Neural crest cell (in vitro differentiated cells): ENCODE results near the gene CYP2S1. TPM values are rescaled to one million over a fixed set of nuclear protein-coding genes. Genes with fewer than 3 reads are reported as not detected.
A peak's percentile ranks its signal among the peaks of the same experiment; 100 is the strongest.
"Not testable (repeated sequence)": the region's sequence is repeated elsewhere in the genome, so short reads cannot be mapped to it uniquely, and the experiment has no call there.

Experiments used
- DNase-seq: peaks from one replicate; pipeline ENCODE4 v3.0.0; 2021; ENCODE audit warnings: low read depth, mixed read lengths, low spot score
- H3K27ac Mint-ChIP-seq: one replicate; pipeline ENCODE4 v1.8.0; 2021; ENCODE audit warnings: mild to moderate bottlenecking, mixed read lengths; ENCODE audit not compliant: unreplicated experiment
- H3K27me3 Mint-ChIP-seq: 2 replicates; pipeline ENCODE4 v1.8.0; 2021; ENCODE audit warnings: low read depth, mild to moderate bottlenecking, mixed read lengths
- H3K36me3 Mint-ChIP-seq: 2 replicates; pipeline ENCODE4 v1.8.0; 2021; ENCODE audit warnings: low read depth, mild to moderate bottlenecking, mixed read lengths
- H3K4me1 Mint-ChIP-seq: 2 replicates; pipeline ENCODE4 v1.8.0; 2021; ENCODE audit warnings: mixed read lengths
- H3K4me3 Mint-ChIP-seq: one replicate; pipeline ENCODE4 v1.8.0; 2021; ENCODE audit warnings: mild to moderate bottlenecking, mixed read lengths
- H3K9me3 Mint-ChIP-seq: 2 replicates; pipeline ENCODE4 v1.8.0; 2021; ENCODE audit warnings: mixed read lengths
- CTCF ChIP-seq: fragments of 200-600 bp; sonication (generic); conservative IDR thresholded peaks from 2 replicates; pipeline ENCODE4 v1.5.0; 2021; ENCODE audit warnings: antibody characterized with exemption, mild to moderate bottlenecking
- long read RNA-seq: library from polyadenylated mRNA; unstranded; transcript quantifications from one replicate; pipeline ENCODE4 v2.0.0, GENCODE V29; 2020
- total RNA-seq: library from RNA; stranded (reverse); gene quantifications from 2 replicates; pipeline ENCODE4 v1.2.1, GENCODE V29; 2021

CYP2S1 gene
- 0.39 TPM in 1 of 2 replicates, not detected in the other for total RNA-seq
- long read RNA-seq = 0 reads

- Mint-ChIP-seq H3K27me3 (peaks cover 81% of the 10 kb centered on the region), H3K4me1 (peaks cover 13% of the 10 kb centered on the region), H3K27ac (no peak within 1 kb of the TSS), H3K4me3 (no peak within 1 kb of the TSS), H3K9me3 (no peaks in the 10 kb centered on the region), H3K36me3 (no peaks in the 10 kb centered on the region)
- no peak for DNase-seq
- no peak for TF ChIP-seq CTCF
Measured at GRCh38 chr19:41192574-41193429, at the start of gene CYP2S1. Gene CYP2S1 (plus strand): TSS chr19:41193219. CDS start chr19:41193265, 46 bp downstream.

DNA sequence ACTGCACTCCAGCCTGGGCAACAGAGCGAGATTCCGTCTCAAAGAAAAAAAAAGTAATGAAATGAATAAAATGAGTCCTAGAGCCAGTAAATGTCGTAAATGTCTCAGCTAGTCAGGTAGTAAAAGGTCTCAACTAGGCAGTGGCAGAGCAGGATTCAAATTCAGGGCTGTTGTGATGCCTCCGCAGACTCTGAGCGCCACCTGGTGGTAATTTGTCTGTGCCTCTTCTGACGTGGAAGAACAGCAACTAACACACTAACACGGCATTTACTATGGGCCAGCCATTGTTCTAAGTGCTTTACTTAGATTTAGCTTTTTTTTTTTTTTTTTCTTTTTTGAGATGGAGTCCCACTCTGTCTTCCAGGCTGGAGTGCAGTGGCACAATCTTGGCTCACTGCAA is 48.6 kb upstream of the CYP2S1 start:
- Mint-ChIP-seq H3K4me3 (no peak overlapping the region), H3K27me3 (peaks cover 21% of the 10 kb centered on the region), H3K9me3 (no peaks in the 10 kb centered on the region), H3K27ac (no peak overlapping the region), H3K36me3 (no peaks in the 10 kb centered on the region), H3K4me1 (no peaks in the 10 kb centered on the region)
- peak; percentile 82 for TF ChIP-seq CTCF
- peak; percentile 80 for DNase-seq

GRCh38 chr19:41149831-41150230 is 43.2 kb upstream of the CYP2S1 start:
- no peaks in the 10 kb centered on the region for H3K36me3 Mint-ChIP-seq
- no peak overlapping the region for H3K4me3 Mint-ChIP-seq
- no peaks in the 10 kb centered on the region for H3K4me1 Mint-ChIP-seq
- DNase-seq = no peak
- H3K27me3 Mint-ChIP-seq = peaks cover 9% of the 10 kb centered on the region
- no peak for TF ChIP-seq CTCF
- H3K9me3 Mint-ChIP-seq = no peaks in the 10 kb centered on the region
- H3K27ac Mint-ChIP-seq = no peak overlapping the region

GRCh38 chr19:41150986-41151385 is 42.0 kb upstream of the CYP2S1 start:
- H3K4me1 Mint-ChIP-seq, H3K4me3 Mint-ChIP-seq, H3K9me3 Mint-ChIP-seq, DNase-seq, H3K36me3 Mint-ChIP-seq, H3K27ac Mint-ChIP-seq, H3K27me3 Mint-ChIP-seq: not testable (repeated sequence)

DNA sequence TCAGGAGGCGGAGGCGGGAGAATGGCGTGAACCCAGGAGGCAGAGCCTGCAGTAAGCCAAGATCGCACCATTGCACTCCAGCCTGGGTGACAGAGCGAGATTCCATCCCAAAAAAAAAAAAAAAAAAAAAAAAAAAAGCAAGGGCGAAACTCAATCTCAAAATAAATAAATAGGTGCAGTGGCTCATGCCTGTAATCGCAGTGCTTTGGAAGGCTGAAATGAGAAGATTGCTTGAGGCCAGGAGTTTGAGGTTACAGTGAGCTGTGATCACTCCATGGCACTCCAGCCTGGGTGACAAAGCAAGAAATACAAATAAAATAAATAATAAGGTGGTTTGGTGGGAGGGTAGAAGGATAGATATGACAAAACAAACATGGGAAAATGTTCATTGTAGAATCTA is 39.0 kb upstream of the CYP2S1 start:
- no peak for DNase-seq
- no peak for TF ChIP-seq CTCF
- Mint-ChIP-seq H3K4me3 (no peak overlapping the region), H3K36me3 (no peaks in the 10 kb centered on the region), H3K4me1 (no peaks in the 10 kb centered on the region), H3K27ac (no peak overlapping the region), H3K27me3 (no peaks in the 10 kb centered on the region), H3K9me3 (peaks cover 7% of the 10 kb centered on the region)

DNA sequence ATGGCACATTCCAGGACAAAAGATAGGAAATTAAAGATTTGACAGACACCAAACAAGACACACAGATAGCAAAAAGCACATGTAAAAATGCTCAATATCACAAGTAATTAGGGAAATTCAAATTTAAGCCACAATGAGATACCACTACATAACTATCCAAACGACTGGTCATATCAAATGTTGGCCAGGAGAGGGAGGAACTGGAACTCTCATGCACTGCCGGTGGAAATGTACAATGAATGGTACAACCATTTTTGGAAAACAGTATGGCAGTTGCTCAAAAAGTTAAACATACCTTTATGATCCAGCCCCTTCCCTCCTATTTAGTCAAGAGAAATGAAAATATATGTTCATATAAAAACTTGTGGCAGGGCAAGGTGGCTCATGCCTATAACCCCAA is 36.8 kb upstream of the CYP2S1 start:
- H3K27ac Mint-ChIP-seq = no peak overlapping the region

More for the DNA sequence above, 36.8 kb upstream of the CYP2S1 start:
- H3K4me1 Mint-ChIP-seq = no peaks in the 10 kb centered on the region
- H3K27me3 Mint-ChIP-seq = no peaks in the 10 kb centered on the region
- no peaks in the 10 kb centered on the region for H3K36me3 Mint-ChIP-seq
- H3K9me3 Mint-ChIP-seq = peaks cover 10% of the 10 kb centered on the region
- DNase-seq = no peak
- no peak overlapping the region for H3K4me3 Mint-ChIP-seq
- TF ChIP-seq CTCF = peak; percentile 35
